ENCODE data around the gene ACOXL.
A peak's percentile ranks its signal among the peaks of the same experiment; 100 is the strongest.

The ACOXL gene

GRCh38 chr2:110740747-110741349, 8.5 kb downstream of the ACOXL start:
- no peak overlapping the region for H2AK5ac ChIP-seq (ENCODE audit: low read length)
- no peak overlapping the region for H3K4me2 ChIP-seq (ENCODE audit: low read length)
- no peak overlapping the region for H3K18ac ChIP-seq (ENCODE audit: low read length)
- no peaks in the 10 kb centered on the region for H3K79me1 ChIP-seq (ENCODE audit: low read length)
- no peak overlapping the region for H2BK120ac ChIP-seq (ENCODE audit: insufficient read depth, low read length, poor library complexity)
- H3K4ac ChIP-seq (ENCODE audit: low read depth, low read length): no peak overlapping the region
- H3K14ac ChIP-seq (ENCODE audit: low read length): no peak overlapping the region
- no peak overlapping the region for H3K23ac ChIP-seq (ENCODE audit: low read length)
- H3K36me3 ChIP-seq (ENCODE audit: control insufficient read depth in 1 of 2, insufficient read depth in 2 of 2, low read length in 2 of 2): no peaks in the 10 kb centered on the region
- peak; percentile 24 to 78 for DNase-seq
- no peak overlapping the region for H4K8ac ChIP-seq (ENCODE audit: low read depth, low read length)
- no peak overlapping the region for H4K12ac ChIP-seq (ENCODE audit: low read depth, low read length)
- H4K91ac ChIP-seq (ENCODE audit: low read depth, low read length): no peak overlapping the region
- no peaks in the 10 kb centered on the region for H3K27me3 ChIP-seq (ENCODE audit: insufficient read depth, low read length)
- WGBS (ENCODE audit: extremely low coverage, insufficient coverage, insufficient read length): no CpG with 5 or more reads among the region's 9 CpGs
- no peak overlapping the region for H2BK12ac ChIP-seq (ENCODE audit: low read length)
- no peak overlapping the region for H3K4me3 ChIP-seq (ENCODE audit: low read depth, low read length)
- H2AFZ ChIP-seq (ENCODE audit: insufficient read depth, low read length, poor library complexity): no peak overlapping the region
- H3K9ac ChIP-seq (ENCODE audit: low read length): no peak overlapping the region
- peak overlapping the region; percentile 30 for H2BK5ac ChIP-seq (ENCODE audit: low read depth, low read length, poor library complexity)
- H3K9me3 ChIP-seq (ENCODE audit: insufficient read depth, low read depth, low read length): peaks cover 4% of the 10 kb centered on the region
- H3K27ac ChIP-seq (ENCODE audit: low read depth, low read length): no peak overlapping the region
- no peaks in the 10 kb centered on the region for H3K79me2 ChIP-seq (ENCODE audit: control insufficient read depth, insufficient read depth, low read length, poor library complexity)
- H3K4me1 ChIP-seq (ENCODE audit: control insufficient read depth in 1 of 2, insufficient read depth in 2 of 2, low read length in 2 of 2): peaks cover 7 to 14% of the 10 kb centered on the region in 2 experiments

GRCh38 chr2:110741491-110741980, 9.2 kb downstream of the ACOXL start:
- Histone ChIP-seq H2AFZ (ENCODE audit: insufficient read depth, low read length, poor library complexity) (no peak overlapping the region), H3K4me2 (ENCODE audit: low read length) (no peak overlapping the region), H3K27ac (ENCODE audit: low read depth, low read length) (no peak overlapping the region), H3K4ac (ENCODE audit: low read depth, low read length) (no peak overlapping the region), H3K9me3 (ENCODE audit: insufficient read depth, low read depth, low read length) (peaks cover 4% of the 10 kb centered on the region), H3K14ac (ENCODE audit: low read length) (no peak overlapping the region), H3K4me1 (ENCODE audit: control insufficient read depth in 1 of 2, insufficient read depth in 2 of 2, low read length in 2 of 2) (peaks cover 7 to 16% of the 10 kb centered on the region in 2 experiments), H3K18ac (ENCODE audit: low read length) (no peak overlapping the region), H3K36me3 (ENCODE audit: control insufficient read depth in 1 of 2, insufficient read depth in 2 of 2, low read length in 2 of 2) (no peaks in the 10 kb centered on the region), H3K23ac (ENCODE audit: low read length) (no peak overlapping the region), H2BK12ac (ENCODE audit: low read length) (no peak overlapping the region), H2BK5ac (ENCODE audit: low read depth, low read length, poor library complexity) (no peak overlapping the region), H3K79me2 (ENCODE audit: control insufficient read depth, insufficient read depth, low read length, poor library complexity) (no peaks in the 10 kb centered on the region), H2AK5ac (ENCODE audit: low read length) (no peak overlapping the region), H3K4me3 (ENCODE audit: low read depth, low read length) (no peak overlapping the region), H3K27me3 (ENCODE audit: insufficient read depth, low read length) (no peaks in the 10 kb centered on the region), H4K8ac (ENCODE audit: low read depth, low read length) (no peak overlapping the region), H4K91ac (ENCODE audit: low read depth, low read length) (no peak overlapping the region), H3K79me1 (ENCODE audit: low read length) (no peaks in the 10 kb centered on the region), H4K12ac (ENCODE audit: low read depth, low read length) (no peak overlapping the region), H2BK120ac (ENCODE audit: insufficient read depth, low read length, poor library complexity) (no peak overlapping the region), H3K9ac (ENCODE audit: low read length) (no peak overlapping the region)
- peak; percentile 92 to 94 for DNase-seq
- WGBS (ENCODE audit: extremely low coverage, insufficient coverage, insufficient read length): no CpG with 5 or more reads among the region's 9 CpGs

- no CpG with 5 or more reads among the region's 2 CpGs for WGBS (ENCODE audit: extremely low coverage, insufficient coverage, insufficient read length)
- no peak overlapping the region for H2AK5ac ChIP-seq (ENCODE audit: low read length)
- H3K27ac ChIP-seq (ENCODE audit: low read depth, low read length): no peak overlapping the region
- no peak overlapping the region for H4K12ac ChIP-seq (ENCODE audit: low read depth, low read length)
- no peak overlapping the region for H3K4me2 ChIP-seq (ENCODE audit: low read length)
- H3K36me3 ChIP-seq (ENCODE audit: control insufficient read depth in 1 of 2, insufficient read depth in 2 of 2, low read length in 2 of 2): no peaks in the 10 kb centered on the region
- no peak overlapping the region for H4K91ac ChIP-seq (ENCODE audit: low read depth, low read length)
- no peak overlapping the region for H2BK120ac ChIP-seq (ENCODE audit: insufficient read depth, low read length, poor library complexity)
- no peak overlapping the region for H3K4ac ChIP-seq (ENCODE audit: low read depth, low read length)
- H3K79me1 ChIP-seq (ENCODE audit: low read length): no peaks in the 10 kb centered on the region
- no peak overlapping the region for H3K14ac ChIP-seq (ENCODE audit: low read length)
- no peak overlapping the region for H2BK12ac ChIP-seq (ENCODE audit: low read length)
- no peak for DNase-seq
- no peak overlapping the region for H2AFZ ChIP-seq (ENCODE audit: insufficient read depth, low read length, poor library complexity)
- H3K23ac ChIP-seq (ENCODE audit: low read length): no peak overlapping the region
- H3K18ac ChIP-seq (ENCODE audit: low read length): no peak overlapping the region
- no peak overlapping the region for H4K8ac ChIP-seq (ENCODE audit: low read depth, low read length)
- H2BK5ac ChIP-seq (ENCODE audit: low read depth, low read length, poor library complexity): no peak overlapping the region
- H3K4me3 ChIP-seq (ENCODE audit: low read depth, low read length): no peak overlapping the region
- H3K27me3 ChIP-seq (ENCODE audit: insufficient read depth, low read length): no peaks in the 10 kb centered on the region
- H3K9me3 ChIP-seq (ENCODE audit: insufficient read depth, low read depth, low read length): peaks cover 4% of the 10 kb centered on the region
- no peaks in the 10 kb centered on the region for H3K79me2 ChIP-seq (ENCODE audit: control insufficient read depth, insufficient read depth, low read length, poor library complexity)
- H3K4me1 ChIP-seq (ENCODE audit: control insufficient read depth in 1 of 2, insufficient read depth in 2 of 2, low read length in 2 of 2): peaks cover 10 to 18% of the 10 kb centered on the region in 2 experiments
- no peak overlapping the region for H3K9ac ChIP-seq (ENCODE audit: low read length)
Observed at GRCh38 chr2:110742412-110742811, 10.0 kb downstream of the ACOXL start.

- Histone ChIP-seq H3K4me2 (ENCODE audit: low read length) (no peak overlapping the region), H2AFZ (ENCODE audit: insufficient read depth, low read length, poor library complexity) (no peak overlapping the region), H3K18ac (ENCODE audit: low read length) (no peak overlapping the region), H3K79me2 (ENCODE audit: control insufficient read depth, insufficient read depth, low read length, poor library complexity) (no peaks in the 10 kb centered on the region), H3K23ac (ENCODE audit: low read length) (no peak overlapping the region), H3K79me1 (ENCODE audit: low read length) (no peaks in the 10 kb centered on the region), H3K4me3 (ENCODE audit: low read depth, low read length) (no peak overlapping the region), H3K36me3 (ENCODE audit: control insufficient read depth in 1 of 2, insufficient read depth in 2 of 2, low read length in 2 of 2) (no peaks in the 10 kb centered on the region), H2BK12ac (ENCODE audit: low read length) (no peak overlapping the region), H4K12ac (ENCODE audit: low read depth, low read length) (no peak overlapping the region), H3K4ac (ENCODE audit: low read depth, low read length) (no peak overlapping the region), H4K91ac (ENCODE audit: low read depth, low read length) (no peak overlapping the region), H3K4me1 (ENCODE audit: control insufficient read depth in 1 of 2, insufficient read depth in 2 of 2, low read length in 2 of 2) (peaks cover 12 to 13% of the 10 kb centered on the region in 2 experiments), H3K27me3 (ENCODE audit: insufficient read depth, low read length) (no peaks in the 10 kb centered on the region), H2BK120ac (ENCODE audit: insufficient read depth, low read length, poor library complexity) (no peak overlapping the region), H2BK5ac (ENCODE audit: low read depth, low read length, poor library complexity) (no peak overlapping the region), H2AK5ac (ENCODE audit: low read length) (no peak overlapping the region), H3K9me3 (ENCODE audit: insufficient read depth, low read depth, low read length) (peaks cover 4% of the 10 kb centered on the region), H4K8ac (ENCODE audit: low read depth, low read length) (no peak overlapping the region), H3K9ac (ENCODE audit: low read length) (no peak overlapping the region), H3K27ac (ENCODE audit: low read depth, low read length) (no peak overlapping the region), H3K14ac (ENCODE audit: low read length) (no peak overlapping the region)
- no CpG with 5 or more reads among the region's 5 CpGs for WGBS (ENCODE audit: extremely low coverage, insufficient coverage, insufficient read length)
- no peak for DNase-seq
Observed at GRCh38 chr2:110743600-110743999, 11.2 kb downstream of the ACOXL start.
